ENCODE data around the gene SLC25A25. TPM values are rescaled to one million over a fixed set of nuclear protein-coding genes. Genes with fewer than 3 reads are reported as not detected.
A peak's percentile ranks its signal among the peaks of the same experiment; 100 is the strongest.

SLC25A25 gene
- total and polyA plus RNA-seq, 9 of the 15 experiments (the other 6 are each of a cell fraction or from before 2014, with no cell fraction given): 0.07 to 35.9 (median 23.2) TPM

GRCh38 chr9:128068386-128069205 lies 564 bp downstream of the SLC25A25 start (continued):
- TF ChIP-seq ZNF277 (CRISPR knock-in tag; IDR thresholded peaks at IDR 0.05; ENCODE audit: borderline replicate concordance): no peak
- TF ChIP-seq HEY1 (CRISPR knock-in tag; IDR thresholded peaks at IDR 0.05; ENCODE audit: borderline replicate concordance): no peak
- TF ChIP-seq ZNF609 (CRISPR knock-in tag; IDR thresholded peaks at IDR 0.05; ENCODE audit: borderline replicate concordance): no peak
- peak; percentile 75 for TF ChIP-seq ARID4B (CRISPR knock-in tag; IDR thresholded peaks at IDR 0.05)
- TF ChIP-seq SMARCB1 (IDR thresholded peaks at IDR 0.05; ENCODE audit: insufficient read length, low read depth): no peak
- no peak for TF ChIP-seq AFF1 (IDR thresholded peaks at IDR 0.05; ENCODE audit: low read depth in 1 of 2, partially characterized antibody in 2 of 2)
- no peak for TF ChIP-seq SAFB2 (IDR thresholded peaks at IDR 0.05; ENCODE audit: borderline replicate concordance, low read depth, low read length, severe bottlenecking)
- TF ChIP-seq ESRRA (IDR thresholded peaks at IDR 0.05; ENCODE audit: borderline replicate concordance, low read depth): no peak
- no peak for TF ChIP-seq CCAR2 (IDR thresholded peaks at IDR 0.05; ENCODE audit: low read depth, low read length)
- TF ChIP-seq SIRT6 (IDR thresholded peaks at IDR 0.05; ENCODE audit: low read depth, low read length): no peak
